ENCODE data around the gene SEMA5A.

The SEMA5A gene
- long read RNA-seq, donor 1, full-length matches to known transcripts, result 1 of 1 reads
- long read RNA-seq, donor 1, partial matches to known transcripts, result 0 of 1 reads
- long read RNA-seq, donor 1, other reads (novel, unspliced or antisense), result 0 of 1 reads
- long read RNA-seq, donor 2, full-length matches to known transcripts, result 3 of 64 reads
- long read RNA-seq, donor 2, partial matches to known transcripts, result 24 of 64 reads
- long read RNA-seq, donor 2, other reads (novel, unspliced or antisense), result 37 of 64 reads
- long read RNA-seq, donor 3, full-length matches to known transcripts, result 1 of 1 reads
- long read RNA-seq, donor 3, partial matches to known transcripts, result 0 of 1 reads
- long read RNA-seq, donor 3, other reads (novel, unspliced or antisense), result 0 of 1 reads
- long read RNA-seq, donor 4, result 0 reads
- long read RNA-seq, donor 5, result 0 reads
- long read RNA-seq, donor 6, partial matches to known transcripts, result 8 of 58 reads
- long read RNA-seq, donor 6, other reads (novel, unspliced or antisense), result 50 of 58 reads
- long read RNA-seq, donor 7, full-length matches to known transcripts, result 1 of 11 reads
- long read RNA-seq, donor 7, partial matches to known transcripts, result 10 of 11 reads
- long read RNA-seq, donor 7, other reads (novel, unspliced or antisense), result 0 of 11 reads
- long read RNA-seq, donor 8, result 0 reads

DNA sequence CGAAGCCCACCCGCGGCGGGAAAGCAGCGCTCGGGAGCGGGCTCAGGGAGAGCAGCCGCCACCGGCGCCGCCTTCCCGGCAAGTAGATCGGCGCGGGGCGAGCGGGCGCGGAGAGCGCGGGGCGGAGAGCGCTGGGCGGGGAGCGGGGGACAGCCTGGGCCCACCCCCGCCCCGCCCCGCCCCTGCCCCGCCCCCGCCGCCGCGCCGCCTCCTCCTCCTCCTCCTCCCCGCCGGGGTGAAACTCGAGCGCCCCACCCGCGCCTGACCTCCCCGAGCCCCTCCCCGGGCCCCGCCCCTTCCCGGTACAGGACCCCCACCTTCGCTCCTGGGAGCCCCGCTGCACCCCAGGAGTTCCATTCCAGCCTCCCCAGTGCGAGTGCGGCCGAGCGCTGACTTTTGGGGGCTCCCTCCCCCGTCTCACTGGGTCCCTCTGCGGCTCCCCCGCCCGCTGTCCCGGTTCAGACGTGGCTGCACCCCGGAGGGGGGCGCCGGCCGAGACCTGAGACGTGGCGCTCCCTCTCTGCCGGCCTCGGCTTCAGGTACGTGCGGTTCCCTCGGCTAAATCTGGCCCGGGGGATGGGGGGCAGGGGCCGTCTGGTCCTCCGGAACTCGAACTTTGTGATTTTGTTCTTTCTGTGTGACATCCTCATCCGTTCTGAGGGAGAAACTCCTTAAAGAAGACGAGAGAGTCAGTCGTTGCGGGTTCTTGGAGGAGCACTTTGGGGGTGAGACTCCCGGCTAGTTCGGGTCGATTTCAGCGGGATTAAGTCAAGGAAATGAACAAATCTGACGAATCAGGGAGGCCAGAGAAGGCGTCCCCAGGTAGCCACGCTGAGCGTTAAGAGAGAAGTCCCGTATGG lies at the start of gene SEMA5A:
Gene SEMA5A, minus strand, starts transcription at position 84 of the 860 bp plus-strand sequence. CDS start 166,129 bp downstream, outside the sequence.
- peak; percentile 82 for DNase-seq

DNA sequence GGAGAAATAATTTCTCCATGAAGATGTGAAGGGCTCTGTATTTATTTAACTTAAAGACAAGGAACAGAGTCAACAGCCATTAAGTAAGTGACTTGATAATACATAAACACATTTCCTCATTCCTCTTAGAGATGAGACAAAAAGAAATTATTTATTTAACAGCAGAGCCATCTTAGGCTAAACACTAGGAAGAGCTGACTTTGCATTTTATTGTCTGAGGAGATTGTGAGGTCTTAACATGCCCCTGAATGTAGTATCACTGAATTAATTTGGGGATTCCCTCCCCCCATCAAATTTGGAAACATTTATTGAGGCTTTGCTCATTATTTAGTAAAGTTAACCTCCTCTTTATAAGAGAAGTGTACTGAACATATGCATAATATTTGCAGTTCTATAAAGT lies 49.0 kb upstream of the SEMA5A start:
- DNase-seq, result no peak

GRCh38 chr5:9589049-9589835 lies 43.4 kb upstream of the SEMA5A start:
- DNase-seq, result no peak

- DNase-seq, result no peak
Measured at GRCh38 chr5:9588254-9588653, 42.4 kb upstream of the SEMA5A start.

- no peak for DNase-seq
Measured at GRCh38 chr5:9587135-9587534, 41.3 kb upstream of the SEMA5A start.

GRCh38 chr5:9582406-9582805 lies 36.5 kb upstream of the SEMA5A start:
- no peak for DNase-seq

DNA sequence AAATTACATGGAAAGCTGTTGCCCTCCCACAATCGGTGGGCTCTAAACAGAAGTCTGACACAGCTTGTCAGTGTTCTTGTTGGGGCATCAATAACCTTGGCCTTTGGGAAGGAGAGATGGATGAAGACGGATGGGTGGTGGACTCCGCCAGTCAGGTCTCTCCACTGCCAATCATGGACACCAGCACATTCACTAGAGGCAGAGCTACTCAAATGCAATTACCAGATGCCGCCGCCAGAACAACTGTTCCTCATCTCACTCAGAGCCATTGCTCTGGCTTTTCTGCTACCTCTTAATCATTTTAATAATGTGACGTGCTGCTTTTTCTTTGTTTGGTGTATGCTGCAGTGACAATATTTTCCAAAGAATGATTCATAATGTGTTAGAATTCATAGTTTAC lies 27.9 kb upstream of the SEMA5A start:
- no peak for DNase-seq

GRCh38 chr5:9572246-9572645 lies 26.4 kb upstream of the SEMA5A start:
- DNase-seq, result no peak

DNA sequence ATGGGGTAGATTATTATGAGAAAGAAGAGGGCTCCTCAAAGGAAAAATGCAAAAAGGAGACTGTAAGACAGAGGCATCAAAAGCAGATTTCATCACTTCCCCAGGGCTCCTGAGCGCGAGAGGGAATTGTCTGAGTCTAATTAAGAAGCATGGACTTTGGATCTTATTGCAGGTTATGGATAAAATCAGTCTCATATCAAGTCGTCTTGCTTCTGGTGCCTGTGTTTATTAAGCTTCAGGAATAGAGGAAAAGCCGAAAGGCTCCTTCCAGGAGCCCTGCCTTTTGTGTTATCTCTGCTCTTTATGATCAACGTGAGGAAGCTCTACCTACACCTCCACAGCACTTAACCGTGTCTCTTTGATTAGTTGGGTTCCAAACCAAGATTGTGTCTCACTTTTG lies 25.0 kb upstream of the SEMA5A start:
- DNase-seq, result no peak

DNA sequence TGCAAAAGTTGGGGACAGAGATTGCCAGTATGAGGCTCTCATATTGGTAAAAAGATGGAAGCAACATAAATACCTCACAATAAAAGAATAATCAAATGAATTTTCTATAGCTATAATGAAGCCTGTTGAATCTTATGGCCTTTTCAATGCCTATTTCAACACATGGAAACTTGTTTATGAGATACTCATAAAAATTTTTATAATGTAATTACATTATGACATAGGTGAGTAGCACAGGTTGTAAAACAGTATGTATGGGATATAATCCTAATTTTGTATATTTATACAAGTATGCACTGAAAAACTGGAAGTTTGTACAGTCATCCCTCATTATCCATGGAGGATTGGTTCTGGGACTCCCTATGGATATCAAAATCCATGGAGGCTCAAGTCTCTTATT lies 21.2 kb upstream of the SEMA5A start:
- no peak for DNase-seq

GRCh38 chr5:9564752-9565151 lies 18.9 kb upstream of the SEMA5A start:
- no peak for DNase-seq

- DNase-seq, result no peak
Measured at GRCh38 chr5:9562141-9562540, 16.3 kb upstream of the SEMA5A start.

DNA sequence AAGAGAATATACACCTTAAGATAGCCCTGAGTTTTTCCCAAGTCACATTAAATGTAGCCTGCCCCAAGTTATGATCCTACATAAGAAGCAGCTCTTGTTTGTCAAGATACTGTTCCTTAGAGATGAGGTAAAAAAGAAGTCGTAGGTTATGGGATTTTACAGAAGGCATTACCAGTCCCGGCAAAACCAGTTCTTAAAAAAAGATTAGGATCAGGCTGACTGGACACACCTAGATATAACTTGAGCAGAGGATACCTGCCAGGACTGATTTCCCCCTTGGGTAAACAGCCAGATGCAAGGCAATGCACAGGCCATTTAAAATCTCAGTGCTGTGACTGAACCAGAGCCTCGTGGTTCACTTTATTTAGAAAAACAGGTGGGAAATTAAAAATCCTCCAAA lies 14.1 kb upstream of the SEMA5A start:
- no peak for DNase-seq

- no peak for DNase-seq
Measured at GRCh38 chr5:9558319-9558965, 12.6 kb upstream of the SEMA5A start.

DNA sequence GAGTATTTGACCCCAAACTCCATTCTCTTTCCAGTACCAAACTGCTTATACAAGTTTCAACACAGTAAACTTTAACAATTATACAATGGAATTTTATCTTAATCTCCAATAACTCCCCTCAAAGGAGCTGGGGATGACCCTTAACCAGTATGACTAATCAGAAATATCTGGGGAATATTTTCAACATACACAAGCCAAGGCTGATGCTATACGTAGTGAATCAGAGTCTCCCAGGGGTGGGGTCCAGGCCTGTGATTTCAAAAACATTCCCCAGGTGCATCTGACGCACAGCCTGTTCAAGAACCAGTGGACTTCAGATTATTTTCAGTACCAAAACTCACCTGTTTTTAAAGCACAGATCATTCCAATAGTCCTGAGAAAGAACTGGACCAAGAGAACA lies 11.8 kb upstream of the SEMA5A start:
- DNase-seq, result no peak

GRCh38 chr5:9555961-9556360 lies 10.1 kb upstream of the SEMA5A start:
- DNase-seq, result no peak

DNA sequence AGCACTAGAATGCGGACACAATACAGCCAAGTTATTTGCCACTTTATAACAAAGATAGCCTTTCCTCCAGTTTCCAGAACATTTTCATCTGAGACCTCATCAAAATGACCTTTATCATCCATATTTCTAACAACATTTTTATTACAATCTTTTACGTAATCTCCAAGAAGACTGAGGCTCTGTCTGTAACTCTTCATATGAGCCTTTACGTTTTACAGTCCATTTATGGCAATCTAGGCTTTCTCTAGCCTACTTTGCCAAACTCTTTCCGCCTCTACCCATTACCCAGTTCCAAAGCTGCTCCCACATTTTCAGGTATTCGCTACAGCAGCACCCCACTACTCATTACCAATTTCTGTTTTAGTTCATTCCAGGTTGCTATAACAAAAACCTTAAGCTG lies 8.2 kb upstream of the SEMA5A start:
- DNase-seq, result no peak

GRCh38 chr5:9553561-9553960 lies 7.7 kb upstream of the SEMA5A start:
- no peak for DNase-seq

- no peak for DNase-seq
Measured at GRCh38 chr5:9551567-9552537, 6.0 kb upstream of the SEMA5A start.

- DNase-seq, result no peak
Measured at GRCh38 chr5:9549941-9550340, 4.1 kb upstream of the SEMA5A start.
